NCI-H146 (cell line): ENCODE results near the gene OTUD6A.
"Not testable (repeated sequence)": the region's sequence is repeated elsewhere in the genome, so short reads cannot be mapped to it uniquely, and the experiment has no call there.

Experiments used
- DNase-seq: peaks from one replicate; lab custom pipeline; 2025; lab: John Stamatoyannopoulos, UW

OTUD6A gene

GRCh38 chrX:70046978-70047377, 15.3 kb upstream of the OTUD6A start:
- DNase-seq, result no peak

GRCh38 chrX:70049406-70049805, 12.9 kb upstream of the OTUD6A start:
- no peak for DNase-seq

GRCh38 chrX:70049925-70050324, 12.3 kb upstream of the OTUD6A start, which contains the start of gene AWAT2:
Gene AWAT2, minus strand, starts transcription at chrX:70049938. Its CDS starts 6 bp downstream, at chrX:70049932.
- no peak for DNase-seq

- DNase-seq, result no peak
Observed at GRCh38 chrX:70052895-70053615, 9.2 kb upstream of the OTUD6A start.

GRCh38 chrX:70054391-70054790, 7.9 kb upstream of the OTUD6A start:
- DNase-seq, result no peak

- no peak for DNase-seq
Observed at GRCh38 chrX:70062961-70063550, 799 bp downstream of the OTUD6A start.

- no peak for DNase-seq
Observed at GRCh38 chrX:70066646-70067045, 4.4 kb downstream of the OTUD6A start.

- no peak for DNase-seq
Observed at GRCh38 chrX:70079297-70079696, 17.0 kb downstream of the OTUD6A start.

GRCh38 chrX:70079870-70080269, 17.6 kb downstream of the OTUD6A start:
- no peak for DNase-seq

- DNase-seq, result no peak
Observed at GRCh38 chrX:70082723-70083122, 20.5 kb downstream of the OTUD6A start.

GRCh38 chrX:70084592-70085240, 22.5 kb downstream of the OTUD6A start:
- no peak for DNase-seq

- DNase-seq, result peak; percentile 0
Observed at GRCh38 chrX:70087857-70088630, 25.8 kb downstream of the OTUD6A start.

GRCh38 chrX:70088751-70089150, 26.5 kb downstream of the OTUD6A start:
- DNase-seq, result no peak

GRCh38 chrX:70089604-70090297, 27.5 kb downstream of the OTUD6A start:
- DNase-seq, result no peak

- DNase-seq, result no peak
Observed at GRCh38 chrX:70092247-70092646, 30.0 kb downstream of the OTUD6A start.

- peak; percentile 2 for DNase-seq
Observed at GRCh38 chrX:70096052-70096451, 33.8 kb downstream of the OTUD6A start.

- no peak for DNase-seq
Observed at GRCh38 chrX:70105229-70105628, 43.0 kb downstream of the OTUD6A start.

GRCh38 chrX:70111436-70112026, 49.3 kb downstream of the OTUD6A start:
- DNase-seq, result not testable (repeated sequence)
